HepG2 (cell line): ENCODE measurements around the gene KIF1B. TPM values are rescaled to one million over a fixed set of nuclear protein-coding genes. Genes with fewer than 3 reads are reported as not detected.

Experiments
- ATAC-seq: fragments of 200-7000 bp; cut with Tn5 transposase; 3 replicates; pipeline ENCODE4 v1.9.1; 2020; ENCODE audit warnings: mild to moderate bottlenecking, moderate library complexity
- BruUV-seq: library from RNA; stranded (reverse); fragments of 400-500 nt; replicated peaks from 2 replicates; lab custom pipeline; 2021; lab: Mats Ljungman, UMichigan
- CTCF ChIA-PET: fragments of 300-600 bp; formaldehyde crosslinking; extraction: SDS; loops from one replicate; lab custom pipeline; 2021; ENCODE audit warnings: low total read pairs, inconsistent platforms, low intra/inter-chr PET ratio; lab: Yijun Ruan, JAX
- POLR2A ChIA-PET: fragments of 350-600 bp; sonication (Branson Sonifier 250); formaldehyde crosslinking; loops from one replicate; lab custom pipeline; 2020; ENCODE audit warnings: antibody characterized with exemption, inconsistent platforms; lab: Yijun Ruan, JAX
- DNase-seq: peaks from one replicate; pipeline ENCODE4 v3.0.0-alpha.2; 2015; ENCODE audit warnings: low spot score
- FAIRE-seq: peaks from 3 replicates; lab custom pipeline; 2011; peaks lifted over from hg19 to GRCh38; lab: Jason Lieb, UNC
- H2AFZ ChIP-seq: one replicate; pipeline ENCODE4 v1.6.1; 2011; ENCODE audit warnings: low read length, inconsistent platforms
- H3K27ac ChIP-seq: fragments of 300-600 bp; 3 replicates; pipeline ENCODE4 v1.8.0; 2011; ENCODE audit warnings: mixed run types, mild to moderate bottlenecking, mixed read lengths, low read length, inconsistent platforms; ENCODE audit not compliant: insufficient read depth; ENCODE audit errors: extremely low read length
- H3K27me3 ChIP-seq, 2 experiments: fragments of 200-600 bp in 1 of 2; 2 replicates in 1 of 2; 3 replicates in 1 of 2; pipeline versions ENCODE4 v1.6.0 to v1.8.0; 2011; ENCODE audit warnings: low read length in 2 of 2, mild to moderate bottlenecking in 2 of 2, moderate library complexity in 2 of 2, inconsistent platforms in 1 of 2; ENCODE audit not compliant: insufficient read depth in 2 of 2, control insufficient read depth in 1 of 2
- H3K36me3 ChIP-seq, 2 experiments: fragments of 200-600 bp in 1 of 2; replicated peaks in 1 of 2; 2 replicates in 1 of 2; 3 replicates in 1 of 2; pipeline versions ENCODE4 v1.5.1 to v1.8.0; 2011; ENCODE audit warnings: low read length in 2 of 2, inconsistent platforms in 1 of 2; ENCODE audit not compliant: insufficient read depth in 2 of 2, control insufficient read depth in 1 of 2
- H3K4me1 ChIP-seq: 2 replicates; pipeline ENCODE4 v1.5.1; 2012; ENCODE audit warnings: low read length, inconsistent platforms; ENCODE audit not compliant: insufficient read depth
- H3K4me2 ChIP-seq: 2 replicates; pipeline ENCODE4 v1.6.0; 2011; ENCODE audit warnings: low read depth, low read length, inconsistent platforms
- H3K4me3 ChIP-seq, 3 experiments: fragments of 200-600 bp in 1 of 3; sonication (generic), shearing (Covaris generic) in 1 of 3; replicated peaks in 1 of 3; 2 replicates each; pipeline ENCODE4 v1.5.1; 2011 to 2016; ENCODE audit warnings: low read length in 3 of 3, inconsistent platforms in 2 of 3, low read depth in 2 of 3, mild to moderate bottlenecking in 2 of 3, control low read depth in 1 of 3, mixed read lengths in 1 of 3; ENCODE audit not compliant: insufficient read depth in 1 of 3
- H3K79me2 ChIP-seq: one replicate; pipeline ENCODE4 v1.6.1; 2011; ENCODE audit warnings: low read length, inconsistent platforms; ENCODE audit not compliant: insufficient read depth
- H3K9ac ChIP-seq: 2 replicates; pipeline ENCODE4 v1.6.0; 2011; ENCODE audit warnings: mild to moderate bottlenecking, low read depth, low read length, inconsistent platforms; ENCODE audit not compliant: insufficient read depth
- H3K9me3 ChIP-seq: 2 replicates; pipeline ENCODE4 v1.5.1; 2012; ENCODE audit warnings: mild to moderate bottlenecking, low read length
- H4K20me1 ChIP-seq: 2 replicates; pipeline ENCODE4 v1.6.0; 2011; ENCODE audit warnings: inconsistent platforms, mild to moderate bottlenecking, low read length, moderate library complexity; ENCODE audit not compliant: insufficient read depth
- CEBPB ChIP-seq: IDR thresholded peaks from 2 replicates; pipeline ENCODE4 v1.6.1; 2011; ENCODE audit warnings: low read depth, low read length, improper control_type of control experiment, borderline replicate concordance
- CHCHD3 ChIP-seq: sonication (generic); formaldehyde crosslinking; IDR thresholded peaks from 2 replicates; pipeline ENCODE4 v1.8.0; 2022; ENCODE audit warnings: mild to moderate bottlenecking, missing genetic modification reagents, moderate library complexity
- GABPA ChIP-seq, 2 experiments: IDR thresholded peaks; 2 replicates each; pipeline ENCODE4 v1.6.1; 2011 to 2016; ENCODE audit warnings: low read depth in 2 of 2, low read length in 1 of 2, missing biosample characterization in 1 of 2, missing genetic modification characterization in 1 of 2
- HMG20A ChIP-seq: IDR thresholded peaks from 2 replicates; pipeline ENCODE4 v1.6.1; 2016; ENCODE audit warnings: borderline replicate concordance
- MAF1 ChIP-seq: sonication (generic); formaldehyde crosslinking; IDR thresholded peaks from 2 replicates; pipeline ENCODE4 v1.5.0; 2020; ENCODE audit warnings: missing genetic modification reagents, borderline replicate concordance
- PAX8 ChIP-seq: sonication (generic); formaldehyde crosslinking; IDR thresholded peaks from 2 replicates; pipeline ENCODE4 v1.8.0; 2022; ENCODE audit warnings: mild to moderate bottlenecking, missing genetic modification reagents, borderline replicate concordance
- RBFOX2 ChIP-seq: fragments of 200-400 bp; formaldehyde crosslinking; IDR thresholded peaks from 2 replicates; pipeline ENCODE4 v1.6.1; 2017; ENCODE audit warnings: low read depth, mild to moderate bottlenecking, low read length
- RBM39 ChIP-seq: fragments of 200-400 bp; formaldehyde crosslinking; IDR thresholded peaks from one replicate; pipeline ENCODE4 v1.6.1; 2018; ENCODE audit warnings: antibody characterized with exemption, mild to moderate bottlenecking, low read depth, low read length; ENCODE audit not compliant: poor library complexity, severe bottlenecking
- SRF ChIP-seq: IDR thresholded peaks from 2 replicates; pipeline ENCODE4 v1.6.1; 2011; ENCODE audit warnings: mild to moderate bottlenecking, low read depth, low read length, moderate library complexity
- SRSF1 ChIP-seq: fragments of 200-400 bp; formaldehyde crosslinking; optimal IDR thresholded peaks from 2 replicates; pipeline ENCODE3; 2017; ENCODE audit warnings: mild to moderate bottlenecking, low read depth, low read length, moderate library complexity
- TGIF2 ChIP-seq: IDR thresholded peaks from 2 replicates; pipeline ENCODE4 v1.6.1; 2016; ENCODE audit warnings: control low read depth, missing compliant biosample characterization
- THAP7 ChIP-seq: sonication (generic); formaldehyde crosslinking; IDR thresholded peaks from 2 replicates; pipeline ENCODE4 v1.8.1; 2023; ENCODE audit warnings: mild to moderate bottlenecking, missing genetic modification reagents
- ZBTB38 ChIP-seq: sonication (generic); formaldehyde crosslinking; IDR thresholded peaks from 2 replicates; pipeline ENCODE4 v1.5.1; 2020; ENCODE audit warnings: mild to moderate bottlenecking, missing genetic modification reagents
- ZC3H13 ChIP-seq: sonication (generic); formaldehyde crosslinking; IDR thresholded peaks from 2 replicates; pipeline ENCODE4 v1.8.1; 2023; ENCODE audit warnings: mild to moderate bottlenecking, missing genetic modification reagents, moderate library complexity
- ZNF121 ChIP-seq: sonication (generic); formaldehyde crosslinking; IDR thresholded peaks from 2 replicates; pipeline ENCODE4 v1.5.0; 2020; ENCODE audit warnings: mild to moderate bottlenecking, missing genetic modification reagents
- ZNF292 ChIP-seq: sonication (generic); formaldehyde crosslinking; IDR thresholded peaks from 2 replicates; pipeline ENCODE4 v1.8.1; 2022; ENCODE audit warnings: mild to moderate bottlenecking, low read depth, missing genetic modification reagents, borderline replicate concordance
- ZNF333 ChIP-seq: sonication (generic); formaldehyde crosslinking; IDR thresholded peaks from 2 replicates; pipeline ENCODE4 v1.4.0; 2020; ENCODE audit warnings: mild to moderate bottlenecking, missing genetic modification reagents, borderline replicate concordance
- ZNF354B ChIP-seq: sonication (generic); formaldehyde crosslinking; IDR thresholded peaks from 2 replicates; pipeline ENCODE4 v1.8.0; 2022; ENCODE audit warnings: mild to moderate bottlenecking, missing genetic modification reagents
- ZNF501 ChIP-seq: sonication (generic); formaldehyde crosslinking; IDR thresholded peaks from 2 replicates; pipeline ENCODE4 v1.5.1; 2020; ENCODE audit warnings: mild to moderate bottlenecking, moderate library complexity, missing genetic modification reagents
- ZNF570 ChIP-seq: sonication (generic); formaldehyde crosslinking; IDR thresholded peaks from 2 replicates; pipeline ENCODE4 v1.4.0; 2020; ENCODE audit warnings: mild to moderate bottlenecking, missing genetic modification reagents, borderline replicate concordance
- WGBS: methylation state at CpG from one replicate; pipeline ENCODE4 v1.1.6; 2017; ENCODE audit warnings: low lambda C conversion rate; 5-methylcytosine and 5-hydroxymethylcytosine counted together
- in situ Hi-C: cut with HindIII; loops from 2 replicates; pipeline ENCODE4 v1.10.0; 2017; ENCODE audit warnings: low pct_unique_long_range_greater_than_20kb; ENCODE audit not compliant: extremely low pct_ligation_motif_present
- intact Hi-C: fragments of 100-400 bp; cut with micrococcal nuclease; formaldehyde crosslinking; loops from one replicate; pipeline ENCODE4 v1.10.0; 2022; ENCODE audit not compliant: unreplicated experiment
- polyA plus RNA-seq, 8 experiments: library from polyadenylated mRNA; depleted of rRNA in 3 of 8; stranded (reverse) in 7 of 8; unstranded in 1 of 8; fragments of >200 nt; fragmentation: Illumina TruSeq in 4 of 8; extraction: Trizol in 4 of 8; gene quantifications; 2 replicates each; pipeline versions ENCODE4 v1.2.1 to v1.2.3, GENCODE V29; 2011 to 2016; ENCODE audit warnings: low read depth in 4 of 8, missing spikeins in 1 of 8, mixed read lengths in 1 of 8; ENCODE audit not compliant: insufficient read depth in 1 of 8
- total RNA-seq, 5 experiments: library from RNA; depleted of rRNA; stranded (reverse); fragments of >200 nt; fragmentation: Illumina TruSeq; extraction: Trizol; gene quantifications; 2 replicates each; pipeline ENCODE4 v1.2.3, GENCODE V29; 2016; ENCODE audit warnings: low read depth in 1 of 5

The KIF1B gene
- total and polyA plus RNA-seq, 2 of the 13 experiments (the other 11 are each of a cell fraction or from before 2014, with no cell fraction given), result 26.7 to 32.5 TPM

GRCh38 chr1:10179406-10180091 is 30.8 kb upstream of the KIF1B start:
- DNase-seq, result no peak
- H3K79me2 ChIP-seq, result peaks cover 6% of the 10 kb centered on the region
- H3K4me1 ChIP-seq, result no peaks in the 10 kb centered on the region
- no peak for FAIRE-seq
- peaks cover 6 to 20% of the 10 kb centered on the region in 2 experiments; a peak in 4 of 5 replicates for H3K36me3 ChIP-seq
- no peak overlapping the region for H2AFZ ChIP-seq
- BruUV-seq, result no TSS peak
- no peak overlapping the region for H3K9ac ChIP-seq
- H3K4me2 ChIP-seq, result no peak overlapping the region
- in situ Hi-C loops, result no loop called here
- CTCF ChIA-PET, result no interaction called here
- TF ChIP-seq GABPA (IDR thresholded peaks at IDR 0.05; ENCODE audit: low read depth, low read length) (no peak), GABPA (CRISPR knock-in tag; IDR thresholded peaks at IDR 0.05; ENCODE audit: low read depth) (no peak), CHCHD3 (CRISPR knock-in tag) (no peak), CEBPB (no peak), RBM39 (no peak), PAX8 (CRISPR knock-in tag) (no peak), SRSF1 (no peak), HMG20A (CRISPR knock-in tag) (no peak), THAP7 (CRISPR knock-in tag) (no peak), ZNF354B (CRISPR knock-in tag) (no peak), TGIF2 (CRISPR knock-in tag) (no peak), ZNF121 (CRISPR knock-in tag) (no peak), ZNF333 (CRISPR knock-in tag) (no peak), ZNF292 (CRISPR knock-in tag) (no peak), ZNF501 (no peak), RBFOX2 (no peak), ZNF570 (CRISPR knock-in tag) (no peak), SRF (no peak), MAF1 (CRISPR knock-in tag) (no peak), ZBTB38 (CRISPR knock-in tag) (no peak), ZC3H13 (CRISPR knock-in tag) (no peak)
- 98% methylated on average over 23 of the region's 23 CpGs for WGBS
- no peaks in the 10 kb centered on the region for H3K27me3 ChIP-seq
- POLR2A ChIA-PET, result no interaction called here
- H3K27ac ChIP-seq, result no peak overlapping the region
- H3K9me3 ChIP-seq, result no peaks in the 10 kb centered on the region
- intact Hi-C loops, result no loop called here
- H3K4me3 ChIP-seq, result no peak overlapping the region
- no peaks in the 10 kb centered on the region for H4K20me1 ChIP-seq
- ATAC-seq, result no peak
